ENCODE measurements around the gene HES7. TPM values are rescaled to one million over a fixed set of nuclear protein-coding genes. Genes with fewer than 3 reads are reported as not detected.
"Not testable (repeated sequence)": the region's sequence is repeated elsewhere in the genome, so short reads cannot be mapped to it uniquely, and the experiment has no call there.

Gene HES7
- total RNA-seq = not detected

- Histone ChIP-seq H3K27ac (no peak within 1 kb of the TSS), H3K4me1 (peaks cover 75% of the 10 kb centered on the region), H3K9me3 (no peaks in the 10 kb centered on the region), H3K36me3 (no peaks in the 10 kb centered on the region), H3K27me3 (peaks cover 23% of the 10 kb centered on the region), H3K4me3 (peak within 1 kb of the TSS; percentile 74)
- peak in 1 of 2 donors; percentile 80 for DNase-seq (ENCODE audit: low spot score in 2 of 2)
- WGBS = under 1% methylated on average over 29 of the region's 29 CpGs
- TF ChIP-seq POLR2A (IDR thresholded peaks at IDR 0.05) (no peak), CTCF (IDR thresholded peaks at IDR 0.05) (no peak), EP300 (IDR thresholded peaks at IDR 0.05) (no peak), POLR2AphosphoS5 (IDR thresholded peaks at IDR 0.05) (no peak)
Measured at GRCh38 chr17:8123695-8124349, at the start of gene HES7. TSS of gene HES7 (minus strand) at chr17:8124106. CDS start at chr17:8124084, 22 bp downstream.

- H3K4me1 ChIP-seq = peaks cover 43% of the 10 kb centered on the region
- no peaks in the 10 kb centered on the region for H3K9me3 ChIP-seq
- H3K4me3 ChIP-seq = peak overlapping the region; percentile 46
- peak overlapping the region; percentile 98 for H3K27ac ChIP-seq
- no peaks in the 10 kb centered on the region for H3K27me3 ChIP-seq
- no peaks in the 10 kb centered on the region for H3K36me3 ChIP-seq
- TF ChIP-seq POLR2A (IDR thresholded peaks at IDR 0.05) = peak; percentile 98 to 99
- TF ChIP-seq CTCF (IDR thresholded peaks at IDR 0.05) = no peak
- TF ChIP-seq POLR2AphosphoS5 (IDR thresholded peaks at IDR 0.05) = peak; percentile 98 to 100 (median 99)
- WGBS = under 1% methylated on average over 23 of the region's 23 CpGs
- peak in 1 of 2 donors; percentile 88 for DNase-seq (ENCODE audit: low spot score in 2 of 2)
Measured at GRCh38 chr17:8173056-8173870, 49.4 kb upstream of the HES7 start.

DNA sequence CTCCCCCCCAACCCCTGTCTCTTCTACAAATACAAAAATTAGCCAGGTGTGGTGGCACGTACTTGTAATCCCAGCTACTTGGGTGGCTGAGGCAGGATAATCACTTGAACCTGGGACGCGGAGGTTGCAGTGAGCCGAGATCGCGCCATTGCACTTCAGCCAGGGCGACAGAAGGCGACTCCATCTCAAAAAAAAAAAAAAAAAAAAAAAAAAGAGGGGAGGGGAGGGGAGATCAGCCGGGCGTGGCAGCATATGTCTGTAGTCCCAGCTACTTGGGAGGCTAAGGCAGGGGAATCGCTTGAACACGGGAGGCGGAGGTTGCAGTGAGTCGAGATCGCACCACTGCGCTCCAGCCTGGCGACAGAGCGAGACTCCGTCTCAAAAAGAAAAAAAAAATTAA lies 46.3 kb upstream of the HES7 start:
- H3K27ac ChIP-seq; H3K36me3 ChIP-seq; H3K4me3 ChIP-seq; H3K9me3 ChIP-seq; DNase-seq (ENCODE audit: low spot score in 2 of 2); H3K27me3 ChIP-seq: not testable (repeated sequence)
- 87% methylated on average over 19 of the region's 19 CpGs for WGBS
- H3K4me1 ChIP-seq = peaks cover 29% of the 10 kb centered on the region

DNA sequence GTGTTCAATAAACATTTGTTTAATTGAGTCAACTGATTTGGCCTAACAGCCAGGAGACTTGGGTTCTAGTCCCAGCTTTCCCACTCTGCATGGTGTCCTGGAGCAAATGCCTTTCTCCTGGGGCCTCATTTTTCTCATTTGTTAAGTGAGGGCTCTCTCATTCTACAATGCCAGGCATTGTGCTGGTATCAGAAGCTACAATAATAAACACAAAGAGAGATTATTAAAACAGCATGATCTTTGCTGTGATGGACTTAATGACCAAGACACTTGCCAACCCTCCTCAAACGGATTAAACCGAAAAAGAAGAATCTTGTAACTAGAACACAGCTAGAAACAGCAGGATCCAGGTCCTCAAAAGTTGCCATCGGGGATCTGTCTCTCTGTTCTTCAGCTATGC lies 43.6 kb upstream of the HES7 start:
- Histone ChIP-seq H3K4me3 (no peak overlapping the region), H3K27ac (no peak overlapping the region), H3K36me3 (no peaks in the 10 kb centered on the region), H3K4me1 (peaks cover 31% of the 10 kb centered on the region), H3K9me3 (no peaks in the 10 kb centered on the region), H3K27me3 (no peaks in the 10 kb centered on the region)
- DNase-seq (ENCODE audit: low spot score in 2 of 2) = no peak
- TF ChIP-seq POLR2AphosphoS5 (IDR thresholded peaks at IDR 0.05) (no peak), CTCF (IDR thresholded peaks at IDR 0.05) (no peak), EP300 (IDR thresholded peaks at IDR 0.05) (no peak), POLR2A (IDR thresholded peaks at IDR 0.05) (no peak)
- WGBS = 80% methylated on average over 3 of the region's 3 CpGs

DNA sequence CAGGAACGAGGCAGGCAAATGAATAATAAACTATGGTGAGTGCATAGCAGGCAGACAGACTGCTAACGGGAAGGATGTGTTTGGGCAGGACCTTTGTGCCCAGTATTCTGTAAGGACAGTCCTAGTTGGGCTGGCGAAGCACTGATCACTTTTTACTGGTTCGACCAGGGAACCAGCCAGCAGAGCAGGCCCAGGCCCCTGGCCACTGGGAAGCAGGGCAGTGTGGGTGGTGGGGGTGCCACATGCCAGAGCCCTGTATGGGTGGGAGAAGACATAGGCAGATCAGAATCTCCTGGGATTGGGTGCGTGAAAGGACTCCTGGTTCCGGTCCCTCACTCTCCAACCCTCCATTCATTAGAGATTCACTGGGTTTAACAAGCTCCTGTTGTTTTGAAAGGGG lies 42.8 kb upstream of the HES7 start:
- no peak for DNase-seq (ENCODE audit: low spot score in 2 of 2)
- no peak for TF ChIP-seq CTCF (IDR thresholded peaks at IDR 0.05)
- no peak for TF ChIP-seq POLR2A (IDR thresholded peaks at IDR 0.05)
- TF ChIP-seq EP300 (IDR thresholded peaks at IDR 0.05) = no peak
- TF ChIP-seq POLR2AphosphoS5 (IDR thresholded peaks at IDR 0.05) = no peak
- peak overlapping the region; percentile 55 for H3K27ac ChIP-seq
- peaks cover 35% of the 10 kb centered on the region for H3K4me1 ChIP-seq
- 74% methylated on average over 6 of the region's 6 CpGs for WGBS
- no peaks in the 10 kb centered on the region for H3K9me3 ChIP-seq
- H3K36me3 ChIP-seq = no peaks in the 10 kb centered on the region
- no peak overlapping the region for H3K4me3 ChIP-seq
- no peaks in the 10 kb centered on the region for H3K27me3 ChIP-seq
